IMR-90 (cell line): ENCODE data around the gene OVCA2.

Experiments
- BHLHE40 ChIP-seq: fragments of 150-350 bp; IDR thresholded peaks from 2 replicates; pipeline ENCODE4 v1.6.1; 2016; ENCODE audit warnings: mild to moderate bottlenecking, low read depth, low read length
- CEBPB ChIP-seq: IDR thresholded peaks from 2 replicates; pipeline ENCODE4 v1.6.1; 2012; ENCODE audit warnings: low read depth, low read length, improper control_type of control experiment
- CHD1 ChIP-seq: IDR thresholded peaks from 2 replicates; pipeline ENCODE4 v1.6.1; 2012; ENCODE audit warnings: low read depth, low read length, improper control_type of control experiment
- FOS ChIP-seq: fragments of 150-350 bp; IDR thresholded peaks from 2 replicates; pipeline ENCODE4 v1.6.1; 2016; ENCODE audit warnings: low read depth, low read length
- MAFK ChIP-seq: IDR thresholded peaks from 2 replicates; pipeline ENCODE4 v1.6.1; 2012; ENCODE audit warnings: low read depth, low read length, improper control_type of control experiment
- MXI1 ChIP-seq: IDR thresholded peaks from 2 replicates; pipeline ENCODE4 v1.6.1; 2012; ENCODE audit warnings: low read depth, mild to moderate bottlenecking, low read length, moderate library complexity, borderline replicate concordance
- POLR2A ChIP-seq: IDR thresholded peaks from 2 replicates; pipeline ENCODE4 v1.6.1; 2012; ENCODE audit warnings: mild to moderate bottlenecking, low read depth, low read length
- RAD21 ChIP-seq: IDR thresholded peaks from 2 replicates; pipeline ENCODE4 v1.6.1; 2012; ENCODE audit warnings: low read length, improper control_type of control experiment
- RCOR1 ChIP-seq: IDR thresholded peaks from 2 replicates; pipeline ENCODE4 v1.6.1; 2012; ENCODE audit warnings: mild to moderate bottlenecking, low read length, improper control_type of control experiment; ENCODE audit not compliant: insufficient replicate concordance
- SMC3 ChIP-seq: fragments of 150-350 bp; IDR thresholded peaks from 2 replicates; pipeline ENCODE4 v1.6.1; 2016; ENCODE audit warnings: low read depth, mild to moderate bottlenecking, antibody characterized with exemption, low read length, moderate library complexity
- TF ChIP-seq, protein P1 (sequence below): fragments of 150-350 bp; IDR thresholded peaks from 2 replicates; pipeline ENCODE4 v1.6.1; 2017; ENCODE audit warnings: mild to moderate bottlenecking, antibody characterized with exemption, low read length, low read depth
- TF ChIP-seq, protein P2 (sequence below): conservative IDR thresholded peaks from 2 replicates; pipeline ENCODE4 v1.5.1; 2012; ENCODE audit warnings: mild to moderate bottlenecking, low read depth, low read length, improper control_type of control experiment
- TF ChIP-seq, protein P3 (sequence below): fragments of 150-350 bp; IDR thresholded peaks from 2 replicates; pipeline ENCODE4 v1.6.1; 2016; ENCODE audit warnings: low read depth, mild to moderate bottlenecking, low read length, moderate library complexity, borderline replicate concordance

DNA sequence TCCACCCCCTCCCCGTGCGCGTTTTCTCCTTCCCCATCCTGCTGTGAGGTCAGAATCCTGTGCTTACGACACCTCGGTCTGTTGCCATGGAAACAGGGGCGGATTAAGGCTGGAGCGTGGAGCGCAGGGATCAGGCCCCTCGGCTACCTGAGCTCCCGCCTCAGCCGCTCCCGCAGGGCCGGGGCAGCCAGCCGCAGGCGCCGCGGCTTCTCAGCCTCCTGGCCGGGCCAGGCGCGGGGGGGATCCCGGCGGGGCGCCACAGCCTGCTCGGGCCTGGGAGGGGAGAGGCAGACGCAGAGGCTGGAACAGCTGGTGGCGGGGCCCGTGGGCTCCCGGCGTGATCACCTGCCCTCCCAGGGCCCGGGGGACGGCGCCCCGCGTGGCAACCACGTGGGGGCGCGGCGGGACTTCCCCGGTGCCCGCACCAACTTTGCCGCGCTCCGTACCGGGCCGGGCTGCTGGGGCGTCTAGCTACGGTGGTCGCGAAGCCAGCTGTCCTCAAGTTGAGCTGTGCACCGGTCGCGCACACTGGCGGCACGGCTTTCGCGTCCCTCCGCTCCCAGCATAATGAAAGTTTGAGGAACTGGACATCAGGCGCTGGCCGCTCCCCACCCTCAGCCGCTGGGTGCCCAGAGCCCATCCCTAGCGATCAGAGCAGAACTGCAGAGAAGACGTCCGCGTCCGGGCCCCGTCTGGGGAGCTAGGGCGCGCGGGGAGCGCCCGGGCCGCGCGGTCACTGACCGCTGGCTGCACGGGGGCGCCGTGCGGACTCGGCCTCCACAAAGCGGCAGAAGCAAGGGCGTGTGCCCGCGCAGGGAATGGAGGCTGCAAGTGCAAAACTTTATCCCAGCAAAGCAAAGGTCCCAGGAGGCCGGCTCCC is 17.9 kb upstream of the OVCA2 start:
- no peak for TF ChIP-seq MAFK
- TF ChIP-seq, protein P1, sequence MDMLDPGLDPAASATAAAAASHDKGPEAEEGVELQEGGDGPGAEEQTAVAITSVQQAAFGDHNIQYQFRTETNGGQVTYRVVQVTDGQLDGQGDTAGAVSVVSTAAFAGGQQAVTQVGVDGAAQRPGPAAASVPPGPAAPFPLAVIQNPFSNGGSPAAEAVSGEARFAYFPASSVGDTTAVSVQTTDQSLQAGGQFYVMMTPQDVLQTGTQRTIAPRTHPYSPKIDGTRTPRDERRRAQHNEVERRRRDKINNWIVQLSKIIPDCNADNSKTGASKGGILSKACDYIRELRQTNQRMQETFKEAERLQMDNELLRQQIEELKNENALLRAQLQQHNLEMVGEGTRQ = no peak
- no peak for TF ChIP-seq POLR2A
- TF ChIP-seq, protein P2, sequence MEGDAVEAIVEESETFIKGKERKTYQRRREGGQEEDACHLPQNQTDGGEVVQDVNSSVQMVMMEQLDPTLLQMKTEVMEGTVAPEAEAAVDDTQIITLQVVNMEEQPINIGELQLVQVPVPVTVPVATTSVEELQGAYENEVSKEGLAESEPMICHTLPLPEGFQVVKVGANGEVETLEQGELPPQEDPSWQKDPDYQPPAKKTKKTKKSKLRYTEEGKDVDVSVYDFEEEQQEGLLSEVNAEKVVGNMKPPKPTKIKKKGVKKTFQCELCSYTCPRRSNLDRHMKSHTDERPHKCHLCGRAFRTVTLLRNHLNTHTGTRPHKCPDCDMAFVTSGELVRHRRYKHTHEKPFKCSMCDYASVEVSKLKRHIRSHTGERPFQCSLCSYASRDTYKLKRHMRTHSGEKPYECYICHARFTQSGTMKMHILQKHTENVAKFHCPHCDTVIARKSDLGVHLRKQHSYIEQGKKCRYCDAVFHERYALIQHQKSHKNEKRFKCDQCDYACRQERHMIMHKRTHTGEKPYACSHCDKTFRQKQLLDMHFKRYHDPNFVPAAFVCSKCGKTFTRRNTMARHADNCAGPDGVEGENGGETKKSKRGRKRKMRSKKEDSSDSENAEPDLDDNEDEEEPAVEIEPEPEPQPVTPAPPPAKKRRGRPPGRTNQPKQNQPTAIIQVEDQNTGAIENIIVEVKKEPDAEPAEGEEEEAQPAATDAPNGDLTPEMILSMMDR = no peak
- no peak for TF ChIP-seq FOS
- no peak for TF ChIP-seq BHLHE40
- no peak for TF ChIP-seq CHD1
- no peak for TF ChIP-seq MXI1
- no peak for TF ChIP-seq RAD21
- 0 out of 2 replicates have a peak, but pooled peaks have one; percentile 9 for TF ChIP-seq CEBPB
- TF ChIP-seq, protein P3, sequence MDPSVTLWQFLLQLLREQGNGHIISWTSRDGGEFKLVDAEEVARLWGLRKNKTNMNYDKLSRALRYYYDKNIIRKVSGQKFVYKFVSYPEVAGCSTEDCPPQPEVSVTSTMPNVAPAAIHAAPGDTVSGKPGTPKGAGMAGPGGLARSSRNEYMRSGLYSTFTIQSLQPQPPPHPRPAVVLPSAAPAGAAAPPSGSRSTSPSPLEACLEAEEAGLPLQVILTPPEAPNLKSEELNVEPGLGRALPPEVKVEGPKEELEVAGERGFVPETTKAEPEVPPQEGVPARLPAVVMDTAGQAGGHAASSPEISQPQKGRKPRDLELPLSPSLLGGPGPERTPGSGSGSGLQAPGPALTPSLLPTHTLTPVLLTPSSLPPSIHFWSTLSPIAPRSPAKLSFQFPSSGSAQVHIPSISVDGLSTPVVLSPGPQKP = no peak
- TF ChIP-seq SMC3 = no peak
- TF ChIP-seq RCOR1 = no peak
